MCF 10A (cell line): ENCODE data around the gene NELFA. TPM values are rescaled to one million over a fixed set of nuclear protein-coding genes. Genes with fewer than 3 reads are reported as not detected.

Experiments used
- BruUV-seq: library from RNA; stranded (reverse); fragments of 400-500 nt; replicated peaks from 2 replicates; lab custom pipeline; 2021; lab: Mats Ljungman, UMichigan
- CTCF ChIA-PET: fragments of 300-600 bp; sonication (Branson Sonifier 250); formaldehyde crosslinking; extraction: SDS; loops from one replicate; lab custom pipeline; 2021; ENCODE audit warnings: antibody characterized with exemption, inconsistent platforms; lab: Yijun Ruan, JAX
- POLR2A ChIA-PET: fragments of 300-600, 350-650 bp; sonication (Branson Sonifier 250); formaldehyde crosslinking; extraction: SDS; loops from one replicate; lab custom pipeline; 2020; ENCODE audit warnings: antibody characterized with exemption, inconsistent platforms; lab: Yijun Ruan, JAX
- DNase-seq: peaks from one replicate; pipeline ENCODE4 v3.0.0-alpha.2; 2018; ENCODE audit not compliant: unreplicated experiment
- H3K27ac Mint-ChIP-seq: one replicate; pipeline ENCODE4 v1.8.0; 2022; ENCODE audit warnings: mild to moderate bottlenecking, low read depth, mixed read lengths; ENCODE audit not compliant: unreplicated experiment
- H3K27me3 Mint-ChIP-seq: one replicate; pipeline ENCODE4 v1.8.0; 2022; ENCODE audit warnings: mixed read lengths; ENCODE audit not compliant: insufficient read depth, unreplicated experiment
- H3K36me3 Mint-ChIP-seq: one replicate; pipeline ENCODE4 v1.8.0; 2022; ENCODE audit warnings: mild to moderate bottlenecking, moderate library complexity, mixed read lengths; ENCODE audit not compliant: insufficient read depth, unreplicated experiment
- H3K4me1 Mint-ChIP-seq: one replicate; pipeline ENCODE4 v1.8.0; 2022; ENCODE audit warnings: mixed read lengths; ENCODE audit not compliant: insufficient read depth, unreplicated experiment
- H3K4me3 Mint-ChIP-seq: one replicate; pipeline ENCODE4 v1.8.0; 2022; ENCODE audit warnings: mild to moderate bottlenecking, moderate library complexity, mixed read lengths; ENCODE audit not compliant: unreplicated experiment
- H3K9me3 Mint-ChIP-seq: one replicate; pipeline ENCODE4 v1.8.0; 2022; ENCODE audit warnings: mixed read lengths; ENCODE audit not compliant: unreplicated experiment
- CTCF ChIP-seq: fragments of 200-600 bp; IDR thresholded peaks from one replicate; pipeline ENCODE4 v1.8.0; 2022; ENCODE audit warnings: antibody characterized with exemption, mild to moderate bottlenecking; ENCODE audit not compliant: unreplicated experiment
- intact Hi-C: fragments of 100-400 bp; cut with micrococcal nuclease; formaldehyde crosslinking; loops from 2 replicates; pipeline ENCODE4 v1.14.1; 2022
- total RNA-seq: library from RNA; stranded (reverse); gene quantifications from 2 replicates; pipeline ENCODE4 v1.2.3, GENCODE V29; 2022

Gene NELFA
- total RNA-seq, 1 experiment from 2014 or later, result 36.2 TPM

GRCh38 chr4:2051086-2051485 lies 42.3 kb upstream of the NELFA start:
- Mint-ChIP-seq H3K9me3 (no peaks in the 10 kb centered on the region), H3K27me3 (peaks cover 20% of the 10 kb centered on the region), H3K27ac (no peak overlapping the region), H3K4me3 (no peak overlapping the region), H3K36me3 (no peaks in the 10 kb centered on the region), H3K4me1 (peaks cover 1% of the 10 kb centered on the region)
- intact Hi-C loops, result no loop called here
- POLR2A ChIA-PET, result interaction anchor here (0.6 to 0.8 kb wide), 2 partner anchors 46 to 189 kb away, joined by 3 read pairs; no protein-coding TSS in a partner anchor
- no peak for DNase-seq
- CTCF ChIA-PET, result no interaction called here
- BruUV-seq, result no TSS peak
- TF ChIP-seq CTCF, result no peak

DNA sequence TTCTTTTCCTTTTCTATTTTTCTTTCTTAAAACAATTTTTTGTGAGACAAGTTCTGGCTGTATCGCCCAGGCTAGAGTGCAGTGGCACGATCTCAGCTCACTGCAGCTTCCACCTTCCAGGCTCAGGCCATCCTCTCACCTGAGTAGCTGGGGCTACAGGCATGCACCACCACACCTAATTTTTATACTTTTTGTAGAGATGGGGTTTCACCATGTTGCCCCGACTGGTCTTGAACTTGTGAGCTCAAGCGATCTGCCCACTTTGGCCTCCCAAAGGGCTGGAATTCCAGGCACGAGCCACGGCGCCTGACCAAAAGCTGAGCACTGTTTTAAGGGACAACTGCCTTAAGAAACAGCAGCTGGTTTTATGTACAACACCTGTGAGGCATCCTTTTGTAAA lies 41.0 kb upstream of the NELFA start:
- no TSS peak for BruUV-seq
- no peaks in the 10 kb centered on the region for H3K36me3 Mint-ChIP-seq
- no peak overlapping the region for H3K27ac Mint-ChIP-seq
- no peak for DNase-seq
- no peaks in the 10 kb centered on the region for H3K9me3 Mint-ChIP-seq
- intact Hi-C loops, result no loop called here
- POLR2A ChIA-PET, result interaction anchor here (0.7 to 1.2 kb wide), 2 partner anchors 14 to 40 kb away, joined by 3 read pairs; no protein-coding TSS in a partner anchor
- H3K4me1 Mint-ChIP-seq, result peaks cover 13% of the 10 kb centered on the region
- TF ChIP-seq CTCF, result no peak
- CTCF ChIA-PET, result no interaction called here
- H3K27me3 Mint-ChIP-seq, result peaks cover 10% of the 10 kb centered on the region
- H3K4me3 Mint-ChIP-seq, result no peak overlapping the region

DNA sequence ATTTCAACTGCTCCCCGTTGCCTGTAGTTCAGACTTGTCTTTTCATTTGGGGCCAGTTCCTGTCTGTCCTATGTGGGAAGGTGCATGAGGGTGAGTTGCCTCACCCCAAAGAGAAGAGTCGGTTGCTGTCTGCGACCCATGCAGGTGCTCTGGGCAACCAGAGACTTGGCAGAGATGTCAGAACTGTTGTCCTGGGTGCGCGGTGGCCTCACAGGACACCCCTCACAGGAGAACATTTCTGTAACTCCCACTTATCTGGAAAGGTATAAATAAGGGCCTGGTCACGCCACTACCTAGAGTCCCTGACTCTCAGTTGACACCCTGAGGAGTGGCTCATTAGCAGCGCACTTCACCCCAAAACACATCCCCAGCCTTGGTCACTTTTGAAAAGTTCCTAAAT lies 40.6 kb upstream of the NELFA start:
- DNase-seq, result no peak
- POLR2A ChIA-PET, result interaction anchor here (0.7 to 1.2 kb wide), 2 partner anchors 14 to 39 kb away, joined by 3 read pairs; no protein-coding TSS in a partner anchor
- no peak overlapping the region for H3K27ac Mint-ChIP-seq
- H3K9me3 Mint-ChIP-seq, result no peaks in the 10 kb centered on the region
- intact Hi-C loops, result no loop called here
- BruUV-seq, result no TSS peak
- H3K4me1 Mint-ChIP-seq, result peaks cover 13% of the 10 kb centered on the region
- H3K27me3 Mint-ChIP-seq, result peaks cover 8% of the 10 kb centered on the region
- H3K36me3 Mint-ChIP-seq, result no peaks in the 10 kb centered on the region
- no peak for TF ChIP-seq CTCF
- no peak overlapping the region for H3K4me3 Mint-ChIP-seq
- CTCF ChIA-PET, result interaction anchor here (0.7 kb wide), 1 partner anchor 1832 kb away, joined by 3 read pairs; no protein-coding TSS in a partner anchor

GRCh38 chr4:2048831-2049230 lies 40.1 kb upstream of the NELFA start:
- Mint-ChIP-seq H3K27me3 (peaks cover 3% of the 10 kb centered on the region), H3K9me3 (no peaks in the 10 kb centered on the region), H3K4me3 (no peak overlapping the region), H3K27ac (no peak overlapping the region), H3K4me1 (peaks cover 13% of the 10 kb centered on the region), H3K36me3 (no peaks in the 10 kb centered on the region)
- no peak for TF ChIP-seq CTCF
- BruUV-seq, result no TSS peak
- ChIA-PET CTCF (interaction anchor here (0.7 kb wide), 1 partner anchor 1832 kb away, joined by 3 read pairs; no protein-coding TSS in a partner anchor), POLR2A (interaction anchor here (1.2 kb wide), 1 partner anchor 39 kb away, joined by 3 read pairs; no protein-coding TSS in a partner anchor)
- intact Hi-C loops, result no loop called here
- peak; percentile 28 for DNase-seq
